HG03159 (cell line): ENCODE results near the gene VAT1.
"Not testable (repeated sequence)": the region's sequence is repeated elsewhere in the genome, so short reads cannot be mapped to it uniquely, and the experiment has no call there.

ENCODE experiments used
- ATAC-seq: cut with Tn5 transposase; IDR thresholded peaks from one replicate; pipeline ENCODE4 v1.9.1; 2021; ENCODE audit warnings: mild to moderate bottlenecking, moderate library complexity; ENCODE audit not compliant: unreplicated experiment

VAT1 gene

DNA sequence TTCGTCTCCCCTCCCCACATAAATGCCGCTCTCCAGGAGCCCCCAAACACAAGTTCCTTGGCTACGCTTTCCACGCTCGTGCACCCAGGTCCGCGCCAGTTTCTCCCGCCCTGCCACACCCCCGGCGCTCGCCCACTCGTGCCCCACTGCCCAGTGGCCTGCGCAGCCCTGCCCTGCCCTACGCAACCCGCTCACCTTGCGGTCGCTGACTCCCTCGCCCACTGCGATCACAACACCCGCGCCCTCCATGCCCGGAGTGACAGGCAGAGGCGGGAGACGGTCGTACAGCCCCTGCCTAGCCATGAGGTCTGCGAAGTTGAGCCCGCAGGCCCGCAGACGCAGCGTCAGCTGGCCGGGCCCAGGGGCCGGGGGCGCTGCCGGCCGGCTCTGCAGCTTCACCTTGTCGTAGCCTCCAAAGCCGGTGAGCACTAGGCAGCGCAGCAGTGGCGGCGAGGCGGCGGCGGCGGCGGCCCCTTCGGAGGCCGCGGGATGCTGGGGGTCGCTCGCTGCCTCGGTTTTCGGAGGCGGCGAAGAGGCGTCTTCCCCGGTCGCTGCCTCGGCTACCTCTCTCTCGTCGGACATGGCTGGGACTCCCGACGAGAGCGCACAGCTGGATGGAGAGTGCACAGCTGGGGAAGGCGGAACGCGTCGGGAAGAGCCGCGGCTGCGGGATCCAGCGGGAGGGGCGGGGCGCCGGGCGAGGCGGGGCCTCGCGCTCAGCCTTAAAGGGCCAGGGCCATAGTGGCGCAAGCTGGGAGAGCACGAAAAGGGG lies at the start of gene VAT1:
TSS of gene VAT1 (minus strand) at position 645 of the 772 bp plus-strand sequence. CDS start at position 582, 63 bp downstream.
- no peak for ATAC-seq

DNA sequence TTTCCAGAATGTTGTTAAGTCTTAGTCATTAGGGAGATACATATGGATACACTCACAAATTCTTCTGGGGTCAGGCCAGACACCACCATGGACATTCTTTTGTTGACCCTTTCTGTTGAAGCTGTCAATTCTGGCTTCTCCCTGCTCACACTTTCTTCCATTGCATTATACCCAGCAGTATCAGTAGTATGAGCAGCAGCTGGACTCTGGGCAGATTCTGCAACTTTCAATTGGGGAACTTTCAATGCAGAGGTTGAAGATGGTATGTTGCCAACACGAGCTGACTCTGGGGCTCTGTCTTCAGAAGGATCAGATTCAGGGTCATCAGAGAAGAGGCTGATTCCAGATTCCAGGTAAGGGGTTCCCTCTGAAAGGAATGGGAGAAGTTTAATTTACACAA lies 48.7 kb upstream of the VAT1 start:
- no peak for ATAC-seq

DNA sequence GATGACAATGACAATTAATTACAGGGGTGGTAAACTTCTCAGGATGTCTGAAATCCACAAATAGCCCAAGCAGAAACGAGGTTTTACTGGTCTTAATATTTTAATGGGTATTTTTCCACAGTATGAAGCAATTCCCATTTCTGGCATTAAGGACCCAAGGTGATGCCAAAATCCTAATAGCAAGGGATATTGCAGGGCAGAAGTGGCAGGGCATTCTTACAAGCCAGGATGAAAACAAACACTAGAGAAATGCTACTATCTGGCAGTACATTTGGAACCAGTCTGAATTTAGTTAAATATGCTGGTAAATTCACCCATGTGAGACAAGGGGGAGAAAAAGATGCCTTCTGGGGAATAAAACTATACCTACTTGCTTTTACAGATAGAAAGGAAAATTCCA lies 48.1 kb upstream of the VAT1 start:
- ATAC-seq = no peak

DNA sequence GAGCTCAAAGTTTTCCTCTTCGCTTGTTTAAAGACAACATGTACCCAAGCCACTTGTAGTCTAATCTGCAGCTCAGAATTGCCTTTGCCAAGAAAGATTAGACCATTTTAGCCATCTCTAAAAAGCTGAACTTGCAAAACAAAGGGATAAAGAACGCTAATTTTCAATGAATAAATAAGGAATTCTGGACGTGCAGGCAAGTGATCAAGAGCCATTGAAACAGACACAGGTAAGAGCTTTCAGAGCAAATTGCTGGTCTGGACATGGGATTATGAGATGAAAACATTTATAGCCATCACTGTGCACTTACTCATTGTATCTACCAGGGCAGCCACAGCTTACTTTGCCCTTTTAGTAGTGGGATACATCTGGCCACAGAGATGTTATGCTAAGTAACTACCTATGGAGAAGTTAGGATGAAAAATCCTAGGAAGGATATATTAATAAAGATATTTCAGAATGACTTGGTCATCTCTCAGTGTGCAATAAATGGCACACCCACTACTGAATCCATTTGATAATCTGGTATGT lies 47.2 kb upstream of the VAT1 start:
- ATAC-seq = no peak

DNA sequence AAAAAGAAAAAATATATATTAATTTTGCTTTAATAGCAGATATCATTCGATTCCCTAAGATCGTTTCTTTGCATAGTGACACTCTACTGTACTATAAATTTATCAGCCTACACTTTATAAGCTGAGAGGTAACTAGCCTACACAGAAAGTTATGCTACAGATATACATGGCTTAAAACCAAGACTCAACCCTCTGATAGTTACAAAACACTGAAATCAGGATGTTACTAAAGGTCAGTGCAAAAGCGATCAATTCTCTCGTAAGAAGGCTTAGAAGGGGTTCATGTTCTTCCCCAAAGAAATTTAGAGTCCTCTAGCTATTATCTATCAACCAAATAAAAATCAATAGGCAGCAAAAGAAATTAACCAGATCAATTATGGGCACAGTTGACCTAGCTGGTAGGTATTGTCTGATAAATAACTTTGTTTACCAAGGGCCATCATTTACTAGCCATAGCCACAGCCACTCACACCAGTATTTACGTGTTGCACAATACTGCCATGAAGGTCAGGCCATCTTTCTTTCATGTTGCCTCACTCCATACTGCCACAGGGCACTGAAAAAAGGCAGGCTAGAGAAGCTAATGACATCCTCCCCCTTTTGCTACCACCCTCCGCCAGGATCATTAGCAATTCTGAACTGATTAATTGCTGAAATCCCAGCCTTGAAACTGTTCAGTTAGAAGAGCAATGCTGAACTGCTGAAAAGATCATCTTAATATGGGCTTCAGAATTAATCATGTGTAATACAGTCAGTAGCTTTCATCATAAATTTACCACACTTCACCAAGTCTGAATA lies 46.6 kb upstream of the VAT1 start:
- no peak for ATAC-seq

DNA sequence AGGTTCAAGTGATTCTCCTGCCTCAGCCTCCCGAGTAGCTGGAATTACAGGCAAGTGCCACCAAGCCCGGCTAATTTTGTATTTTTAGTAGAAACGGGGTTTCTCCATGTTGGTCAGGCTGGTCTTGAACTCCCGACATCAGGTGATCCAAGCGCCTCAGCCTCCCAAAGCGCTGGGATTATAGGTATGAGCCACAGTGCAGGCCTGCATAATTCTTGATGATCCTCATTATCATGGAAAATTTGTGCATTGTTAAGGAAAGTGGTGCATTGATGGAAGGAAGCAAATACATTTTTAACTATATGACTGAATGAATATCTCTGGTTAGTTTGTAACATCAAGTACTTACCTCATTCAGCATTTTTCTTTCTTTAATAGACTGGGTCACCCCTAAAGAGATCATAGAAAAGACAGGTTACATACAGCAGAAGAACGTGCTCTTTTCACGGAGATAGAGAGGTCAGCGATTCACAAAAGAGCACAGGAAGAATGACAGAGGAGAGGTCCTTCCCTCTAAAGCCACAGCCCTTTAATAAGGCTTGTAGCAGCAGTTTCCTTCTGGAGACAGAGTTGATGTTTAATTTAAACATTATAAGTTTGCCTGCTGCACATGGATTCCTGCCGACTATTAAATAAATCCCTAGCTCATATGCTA lies 40.9 kb upstream of the VAT1 start:
- no peak for ATAC-seq

DNA sequence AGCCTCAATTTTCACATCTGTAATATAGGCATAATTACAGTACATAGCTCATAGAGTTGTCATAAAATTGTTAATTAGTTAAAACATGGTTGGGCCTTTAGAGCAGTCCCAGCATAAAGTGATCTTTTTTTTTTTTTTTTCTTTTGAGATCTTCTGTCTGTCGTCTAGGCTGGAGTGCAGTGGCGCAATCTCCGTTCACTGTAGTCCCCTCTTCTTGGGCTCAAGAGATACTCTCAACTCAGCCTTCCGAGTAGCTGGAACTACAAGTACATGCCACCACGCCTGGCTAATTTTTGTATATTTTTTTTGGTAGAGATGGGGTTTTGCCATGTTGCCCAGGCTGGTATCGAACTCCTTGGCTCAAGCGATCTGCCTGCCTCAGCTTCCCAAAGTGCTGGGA lies 33.9 kb upstream of the VAT1 start:
- ATAC-seq = no peak

DNA sequence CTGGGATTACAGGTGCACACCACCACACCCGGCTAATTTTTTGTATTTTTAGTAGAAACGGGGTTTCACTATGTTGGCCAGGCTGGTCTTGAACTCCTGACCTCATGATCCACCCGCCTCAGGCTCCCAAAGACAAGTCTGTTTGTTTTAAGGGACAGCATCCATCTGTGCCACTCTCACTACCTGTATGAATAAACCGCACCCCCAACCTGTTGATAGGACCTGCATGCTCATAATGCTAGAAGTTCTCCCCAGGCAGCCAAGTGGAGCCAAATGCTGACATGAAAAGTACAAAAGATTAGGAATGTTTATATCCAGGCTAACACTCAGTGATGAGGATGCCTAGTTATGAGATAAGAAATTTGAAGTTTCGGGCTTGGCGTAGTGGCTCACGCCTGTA lies 30.8 kb upstream of the VAT1 start:
- not testable (repeated sequence) for ATAC-seq

DNA sequence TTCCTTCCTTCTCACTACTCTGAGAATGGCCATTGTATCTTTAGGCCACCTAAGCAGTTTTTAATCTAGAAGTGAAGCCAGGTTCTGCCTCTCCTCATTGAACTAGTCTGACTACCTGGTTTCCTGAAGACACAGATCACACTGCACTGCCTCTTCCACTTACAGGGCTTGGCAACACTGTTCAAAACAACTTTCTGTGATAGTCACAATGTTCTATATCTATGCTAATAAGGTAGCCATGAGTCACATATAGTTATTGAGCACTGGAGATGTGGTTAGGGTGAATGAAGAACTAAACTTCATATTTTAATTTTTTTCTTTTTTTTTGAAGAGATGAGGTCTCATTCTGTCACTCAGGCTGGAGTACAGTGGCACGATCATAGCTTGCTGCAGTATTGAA lies 29.8 kb upstream of the VAT1 start:
- ATAC-seq = no peak

DNA sequence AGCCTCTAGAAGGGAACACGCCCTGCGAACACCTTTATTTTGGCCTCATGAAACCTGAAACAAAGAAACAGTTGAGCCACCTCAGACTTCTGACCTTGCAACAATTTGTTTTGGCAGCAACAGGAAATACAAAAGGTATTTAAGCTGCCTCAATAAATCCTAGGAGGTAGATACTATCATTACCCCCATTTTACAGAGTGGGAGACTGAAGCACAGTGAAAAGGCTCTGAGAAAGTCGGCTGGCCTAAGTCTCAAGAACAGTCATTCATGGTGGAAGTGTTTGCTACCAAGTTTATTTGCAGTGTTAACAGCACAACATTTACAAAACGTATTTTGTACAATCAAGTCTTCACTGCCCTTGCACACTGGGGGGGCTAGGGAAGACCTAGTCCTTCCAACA lies 21.8 kb upstream of the VAT1 start:
- ATAC-seq = no peak

DNA sequence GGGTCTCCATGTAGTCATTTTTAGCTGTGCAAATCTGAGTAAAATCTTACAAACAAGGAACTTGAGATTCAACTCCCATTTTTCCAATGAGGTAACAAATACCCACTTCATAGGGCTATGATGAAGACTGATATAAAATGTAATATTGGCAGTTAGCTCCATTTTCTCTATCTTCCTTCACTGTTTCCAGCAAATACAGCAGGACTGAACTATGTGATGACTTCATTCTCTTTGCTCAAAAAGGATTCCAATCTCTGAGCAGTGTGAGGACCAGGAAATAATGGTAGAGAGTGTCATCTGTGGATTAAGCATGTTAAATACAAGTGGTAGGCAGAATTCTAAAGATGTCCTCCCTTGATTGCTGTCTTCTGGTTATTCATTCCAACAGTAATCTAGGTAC lies 21.1 kb upstream of the VAT1 start:
- ATAC-seq = no peak

DNA sequence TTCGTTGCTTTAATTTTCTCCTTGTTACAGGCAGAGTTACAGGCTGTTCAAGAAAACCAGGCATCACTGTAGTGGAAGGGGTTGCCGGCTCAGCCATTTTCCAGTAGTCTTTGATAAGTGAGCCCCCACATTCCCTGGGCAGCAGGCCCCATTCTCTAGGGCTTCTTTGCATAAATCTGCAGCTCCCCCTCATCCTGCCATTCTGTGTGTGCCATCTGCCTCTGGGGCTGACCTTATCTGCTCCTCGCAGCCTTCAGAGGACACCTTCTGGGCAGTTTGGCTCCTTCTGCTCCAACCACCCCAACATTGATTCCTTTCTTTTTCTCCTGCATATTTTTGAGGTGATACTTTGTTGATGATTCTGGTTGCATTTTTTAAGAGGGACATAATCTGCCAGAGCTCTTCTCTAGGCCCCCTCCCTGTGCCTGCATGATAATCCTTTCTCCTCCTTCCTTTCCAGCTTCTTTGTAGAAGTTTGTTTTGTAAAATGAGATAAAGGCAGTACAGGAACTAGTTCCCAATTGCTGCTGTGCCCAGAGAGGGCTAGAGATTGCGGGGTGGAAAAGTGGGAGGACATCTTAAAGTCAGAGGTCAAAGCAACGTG lies 19.9 kb upstream of the VAT1 start:
- ATAC-seq = no peak

DNA sequence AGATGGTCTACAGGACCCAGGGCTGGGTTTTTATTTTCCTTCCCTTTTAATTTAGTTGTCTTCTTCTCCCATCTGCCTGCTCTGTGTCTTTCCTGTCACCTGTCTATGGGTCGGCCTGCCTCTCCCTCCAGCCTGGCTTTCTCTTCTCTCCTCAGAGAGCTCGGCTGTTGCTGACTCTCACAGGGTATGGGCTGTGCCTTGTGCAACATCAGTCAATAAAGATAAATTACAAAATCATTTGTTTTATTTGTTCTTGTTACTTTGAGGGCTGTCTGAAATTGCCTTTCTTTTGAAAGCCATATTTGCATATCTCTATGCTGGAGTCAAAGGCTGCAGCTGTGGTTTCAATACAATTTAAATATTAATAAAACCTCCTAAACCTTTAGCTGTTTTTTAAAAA lies 18.5 kb upstream of the VAT1 start:
- no peak for ATAC-seq

DNA sequence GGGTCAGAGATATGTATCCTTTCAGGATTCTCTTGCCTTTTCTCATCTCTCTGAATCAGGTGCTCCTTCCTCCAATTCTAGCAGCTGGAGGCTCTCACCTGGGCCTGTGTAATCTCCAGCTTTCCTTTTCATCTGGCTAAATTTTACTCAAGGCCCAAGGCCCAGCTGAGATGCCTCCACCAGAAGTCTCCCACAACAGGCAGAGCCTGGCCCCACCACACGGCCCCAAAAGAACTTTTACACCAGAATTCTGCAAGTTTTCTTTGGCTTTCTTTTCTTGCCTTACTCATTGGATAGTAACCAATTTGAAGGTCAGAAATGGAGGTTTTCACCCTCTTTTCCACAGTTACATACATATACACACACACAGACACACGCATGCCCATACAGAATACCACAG lies 17.5 kb upstream of the VAT1 start:
- ATAC-seq = no peak

DNA sequence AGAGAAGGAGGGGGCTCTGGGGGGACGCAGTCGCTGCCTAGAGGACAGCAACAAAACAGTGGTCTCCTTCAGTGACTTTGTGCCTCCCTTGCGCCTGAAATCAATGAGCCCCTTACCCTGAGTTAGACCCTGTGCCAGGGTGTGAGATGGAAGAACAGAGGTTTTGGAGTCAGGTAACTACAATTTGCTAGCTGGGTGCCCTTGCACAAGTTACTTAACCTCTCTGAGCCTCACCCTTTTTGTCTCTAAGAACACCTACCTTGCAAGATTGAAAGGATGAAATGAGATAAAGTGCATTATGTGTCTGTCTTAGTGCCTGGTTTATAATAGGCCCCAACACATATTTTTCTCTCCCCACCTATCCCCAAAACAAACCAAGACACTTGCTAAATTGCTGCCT lies 12.7 kb upstream of the VAT1 start:
- ATAC-seq = no peak

DNA sequence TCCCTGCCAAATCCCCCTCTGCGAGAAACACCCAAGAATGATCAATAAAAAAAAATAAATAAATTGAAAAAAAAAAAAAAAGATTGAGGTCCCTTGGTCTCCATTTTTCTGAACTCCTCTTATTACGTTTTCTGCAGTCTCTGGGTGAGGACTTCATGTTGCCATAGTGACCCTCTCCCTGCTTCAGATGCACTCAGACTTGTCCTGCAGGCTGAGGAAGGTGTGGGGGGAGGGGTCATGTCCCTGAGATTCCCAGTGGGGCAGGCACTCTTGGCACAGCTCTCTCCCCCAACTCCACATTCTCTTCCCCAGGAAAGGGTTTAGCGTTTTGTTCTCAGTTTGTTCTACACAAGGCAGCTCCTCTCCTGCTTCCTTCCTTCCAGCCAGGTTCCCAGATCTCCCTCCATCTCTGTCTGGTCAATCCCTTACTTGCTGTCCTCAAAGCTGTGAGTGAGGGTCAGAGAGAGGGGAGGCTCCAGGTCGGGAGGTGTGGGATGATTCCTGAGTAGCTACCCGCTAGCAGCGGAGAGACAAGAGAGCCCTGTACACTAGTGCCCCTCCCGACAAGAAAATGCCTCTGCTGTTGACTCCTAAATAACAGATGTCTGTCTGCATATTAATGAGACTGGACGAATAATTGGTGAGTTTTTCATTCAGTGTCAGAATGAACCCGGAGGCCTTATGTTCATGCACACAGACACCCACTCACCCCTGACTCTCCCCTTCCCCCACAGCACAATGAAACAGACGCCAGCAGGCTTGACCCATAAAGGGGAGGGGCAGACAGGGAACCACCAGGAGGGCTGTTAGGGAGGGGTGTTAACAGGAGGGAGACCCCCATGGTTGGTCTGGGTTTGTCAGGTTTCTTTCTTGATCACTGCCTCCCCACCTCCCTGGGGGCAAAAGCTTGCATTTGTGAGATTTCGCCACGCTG lies 12.0 kb upstream of the VAT1 start:
- no peak for ATAC-seq

DNA sequence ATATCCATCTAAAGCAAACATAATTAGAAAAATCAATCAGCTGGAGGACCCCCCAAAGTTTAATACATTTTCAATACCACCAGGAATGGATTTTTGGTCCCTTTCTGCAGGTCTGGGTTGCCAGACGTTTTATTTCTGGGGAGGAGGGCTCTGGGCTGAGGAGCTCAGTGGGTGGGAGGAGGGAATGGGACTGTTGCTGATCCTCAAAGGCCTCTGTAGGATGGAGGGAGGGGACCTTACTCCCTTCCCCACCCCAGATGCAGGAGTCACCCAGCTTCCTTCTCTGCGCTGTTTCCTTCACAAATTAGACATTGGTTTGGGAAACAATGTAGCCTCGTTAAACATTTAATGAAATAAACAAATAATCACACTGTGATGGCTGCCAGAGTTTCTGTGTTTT lies 9.5 kb upstream of the VAT1 start:
- ATAC-seq = no peak

DNA sequence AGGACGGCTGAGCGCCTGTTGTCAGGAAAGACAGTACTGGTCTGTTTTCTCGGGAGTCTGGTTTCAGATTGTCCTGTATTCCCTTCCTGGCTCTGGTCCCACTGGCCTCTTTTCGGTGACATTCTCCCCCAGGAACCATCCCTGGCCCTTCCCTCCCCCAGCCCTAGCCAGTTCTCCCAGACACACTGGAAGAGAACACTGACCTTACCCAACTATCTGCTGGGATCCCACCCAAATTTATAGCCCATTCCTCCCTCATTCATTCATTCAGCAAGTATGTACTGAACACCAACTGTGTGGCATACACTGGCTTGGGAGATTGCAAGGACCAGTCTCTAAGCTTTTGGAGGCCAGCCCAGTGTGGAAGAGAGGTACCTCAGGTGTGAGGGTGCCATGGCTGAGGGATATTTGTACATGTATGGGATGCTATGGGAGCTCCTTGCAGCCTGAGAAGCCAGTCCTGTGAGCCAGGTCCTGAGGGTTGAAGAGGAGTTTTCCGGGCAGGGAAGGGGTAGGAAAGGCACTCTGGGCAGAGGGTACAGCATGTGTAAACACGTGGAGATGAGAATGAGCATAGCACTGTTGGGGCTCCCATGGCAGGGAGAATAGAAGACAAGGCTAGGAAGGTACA lies 8.1 kb upstream of the VAT1 start:
- ATAC-seq = no peak

DNA sequence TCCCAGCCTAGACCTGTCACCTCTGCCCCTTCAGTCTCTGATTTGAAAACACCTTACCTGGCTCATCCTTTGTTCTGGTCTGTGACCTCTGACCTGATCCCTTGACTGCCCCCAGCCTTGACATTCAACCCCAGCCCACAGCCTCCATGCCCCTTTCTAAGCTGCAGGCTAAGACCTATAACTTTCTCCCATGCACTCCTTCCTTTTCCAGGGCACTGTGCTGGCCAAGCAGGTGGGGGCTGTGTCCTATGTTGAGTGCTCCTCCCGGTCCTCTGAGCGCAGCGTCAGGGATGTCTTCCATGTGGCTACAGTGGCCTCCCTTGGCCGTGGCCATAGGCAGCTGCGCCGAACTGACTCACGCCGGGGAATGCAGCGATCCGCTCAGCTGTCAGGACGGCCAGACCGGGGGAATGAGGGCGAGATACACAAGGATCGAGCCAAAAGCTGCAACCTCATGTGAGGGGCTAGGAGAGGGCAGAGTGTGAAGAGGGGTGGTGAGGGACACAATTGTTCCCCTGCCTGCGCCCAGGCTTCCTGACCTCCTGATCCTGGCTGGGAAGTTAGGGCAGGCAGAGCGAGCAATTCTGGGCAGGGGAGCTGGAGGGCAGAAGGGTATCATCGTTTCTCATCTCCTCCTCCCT lies 6.2 kb upstream of the VAT1 start:
- no peak for ATAC-seq
